Stimulated activated CD4-positive, alpha-beta T cell treated with anti-CD3 and anti-CD28 coated beads, Interleukin-4, amount 100 ng/mL, for 1 hour (primary cell): Measurements from ENCODE around the gene RHOA.

Source experiments
- DNase-seq: peaks from one replicate; pipeline ENCODE4 v3.0.0-alpha.2; 2020

Gene RHOA

DNA sequence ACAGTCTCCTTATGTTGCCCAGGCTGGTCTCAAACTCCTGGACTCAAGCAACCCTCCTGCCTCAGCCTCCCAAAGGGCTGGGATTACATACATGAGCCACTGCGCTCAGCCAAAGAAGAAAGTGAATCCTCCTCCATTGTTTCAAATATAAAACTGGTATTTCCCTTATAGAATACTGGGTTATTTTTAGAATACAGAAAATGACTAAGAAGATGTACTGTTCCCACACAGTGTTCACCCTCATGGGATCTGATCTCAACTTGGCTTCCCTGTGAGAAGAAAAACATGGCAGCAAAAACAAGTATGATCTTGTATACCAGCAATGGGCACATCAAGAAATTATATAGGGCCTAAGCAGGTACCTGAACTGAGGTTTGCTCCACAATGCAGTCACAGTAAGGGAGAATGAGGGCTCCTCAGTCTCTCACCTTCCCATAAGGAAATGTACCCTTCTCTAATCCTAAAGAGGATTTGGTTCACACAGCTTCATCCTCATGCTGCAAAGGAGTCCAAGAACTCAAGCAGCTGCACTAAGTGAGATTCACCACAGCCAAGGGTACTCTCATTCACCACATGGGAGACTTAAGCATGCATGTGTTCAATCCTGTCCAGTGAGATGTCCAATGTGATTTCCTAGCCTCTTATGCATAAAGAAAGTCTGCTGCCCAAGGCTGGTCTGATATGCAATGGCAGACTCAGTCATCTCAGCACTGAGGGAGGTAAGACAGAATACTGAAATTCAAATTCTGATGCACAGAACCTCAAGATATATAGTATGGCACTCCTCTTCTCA, 97.7 kb downstream of the RHOA start:
- DNase-seq, result no peak

GRCh38 chr3:49311283-49311682, 100.5 kb downstream of the RHOA start:
- no peak for DNase-seq

GRCh38 chr3:49310677-49311076, 101.1 kb downstream of the RHOA start:
- DNase-seq, result no peak
